KBM-7 (cell line): ENCODE data around the gene ABI3BP.
A peak's percentile ranks its signal among the peaks of the same experiment; 100 is the strongest.

Experiments
- DNase-seq: peaks from one replicate; pipeline ENCODE4 v3.0.0-alpha.2; 2015
- in situ Hi-C: fragments of 300-500 bp; cut with MboI; formaldehyde crosslinking; loops from 2 replicates; pipeline ENCODE4 v1.14.3; 2020; ENCODE audit warnings: low sequenced_read_pairs, low pct_unique_long_range_greater_than_20kb, mixed read lengths

ABI3BP gene

GRCh38 chr3:100864471-100865250, 128.6 kb downstream of the ABI3BP start:
- in situ Hi-C loops, result no loop called here
- no peak for DNase-seq

GRCh38 chr3:100857863-100858262, 135.4 kb downstream of the ABI3BP start:
- in situ Hi-C loops, result no loop called here
- DNase-seq, result no peak

- no peak for DNase-seq
- in situ Hi-C loops, result no loop called here
Observed at GRCh38 chr3:100856821-100857220, 136.4 kb downstream of the ABI3BP start.

- in situ Hi-C loops, result no loop called here
Observed at GRCh38 chr3:100852840-100853239, 140.4 kb downstream of the ABI3BP start.

GRCh38 chr3:100850701-100851100, 142.5 kb downstream of the ABI3BP start:
- no peak for DNase-seq
- in situ Hi-C loops, result no loop called here

More at GRCh38 chr3:100852840-100853239, 140.4 kb downstream of the ABI3BP start:
- DNase-seq, result no peak

GRCh38 chr3:100850156-100850555, 143.1 kb downstream of the ABI3BP start:
- in situ Hi-C loops, result no loop called here
- DNase-seq, result no peak

GRCh38 chr3:100844063-100844936, 148.9 kb downstream of the ABI3BP start:
- DNase-seq, result no peak
- in situ Hi-C loops, result no loop called here

- peak; percentile 7 for DNase-seq
- in situ Hi-C loops, result no loop called here
Observed at GRCh38 chr3:100838157-100838556, 155.1 kb downstream of the ABI3BP start.

- DNase-seq, result no peak
- in situ Hi-C loops, result no loop called here
Observed at GRCh38 chr3:100836661-100837060, 156.6 kb downstream of the ABI3BP start.

- in situ Hi-C loops, result no loop called here
- no peak for DNase-seq
Observed at GRCh38 chr3:100834332-100834731, 158.9 kb downstream of the ABI3BP start.

GRCh38 chr3:100833483-100833882, 159.7 kb downstream of the ABI3BP start:
- DNase-seq, result no peak
- in situ Hi-C loops, result no loop called here

- in situ Hi-C loops, result no loop called here
- DNase-seq, result no peak
Observed at GRCh38 chr3:100831629-100832028, 161.6 kb downstream of the ABI3BP start.

- no peak for DNase-seq
- in situ Hi-C loops, result no loop called here
Observed at GRCh38 chr3:100830931-100831330, 162.3 kb downstream of the ABI3BP start.

GRCh38 chr3:100825574-100825973, 167.6 kb downstream of the ABI3BP start:
- no peak for DNase-seq
- in situ Hi-C loops, result no loop called here

- in situ Hi-C loops, result no loop called here
- DNase-seq, result no peak
Observed at GRCh38 chr3:100815583-100815982, 177.6 kb downstream of the ABI3BP start.

GRCh38 chr3:100813828-100814227, 179.4 kb downstream of the ABI3BP start:
- no peak for DNase-seq
- in situ Hi-C loops, result no loop called here

GRCh38 chr3:100811779-100812507, 181.3 kb downstream of the ABI3BP start:
- in situ Hi-C loops, result no loop called here
- no peak for DNase-seq

GRCh38 chr3:100810671-100811070, 182.6 kb downstream of the ABI3BP start:
- no peak for DNase-seq
- in situ Hi-C loops, result no loop called here

GRCh38 chr3:100804631-100805030, 188.6 kb downstream of the ABI3BP start:
- DNase-seq, result no peak
- in situ Hi-C loops, result no loop called here

- in situ Hi-C loops, result no loop called here
- no peak for DNase-seq
Observed at GRCh38 chr3:100803711-100804110, 189.5 kb downstream of the ABI3BP start.
